ENCODE measurements around the gene POLD4. TPM values are rescaled to one million over a fixed set of nuclear protein-coding genes. Genes with fewer than 3 reads are reported as not detected.

The POLD4 gene
- total RNA-seq, 1 donor from 2014 or later, result 87.5 TPM

DNA sequence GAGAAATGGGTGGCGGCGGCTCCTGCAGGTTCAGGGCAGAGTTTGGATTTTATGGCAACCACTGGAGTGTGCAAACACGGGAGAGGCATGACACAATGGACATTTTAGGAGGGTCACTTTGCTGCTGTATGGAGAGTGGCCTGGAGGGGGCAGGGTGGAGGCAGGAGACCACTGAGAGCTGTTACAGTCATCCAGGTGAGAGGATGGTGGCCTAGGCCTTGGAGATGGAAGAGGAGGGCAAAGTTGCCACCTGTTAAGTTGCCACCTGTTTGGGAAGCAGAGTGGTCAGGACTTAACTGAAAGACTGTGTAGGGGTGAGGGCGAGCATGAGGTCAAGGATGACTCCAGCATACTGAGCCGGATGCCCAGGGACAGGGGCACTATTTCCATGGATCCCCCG lies 36.1 kb upstream of the POLD4 start:
- no peak for DNase-seq (ENCODE audit: low spot score)

DNA sequence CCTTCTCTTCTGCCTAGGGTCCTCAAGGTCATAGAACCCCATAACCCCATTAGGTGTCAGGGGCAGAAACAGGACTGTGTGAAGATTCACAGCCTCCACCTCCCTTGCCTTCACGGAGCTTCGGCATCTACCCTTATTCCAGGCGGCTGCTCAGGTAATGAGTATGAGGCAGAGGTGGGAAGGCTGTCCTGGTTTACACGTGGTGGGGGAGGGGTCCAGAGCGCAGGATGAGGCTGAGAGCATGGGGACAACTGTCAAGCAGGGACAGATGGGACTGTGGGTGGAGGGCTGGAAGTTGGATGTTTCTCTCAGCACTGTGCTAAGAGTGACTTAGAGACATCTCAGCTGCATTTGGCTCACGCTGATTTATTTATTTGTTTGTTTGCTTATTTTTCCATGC lies 34.2 kb upstream of the POLD4 start:
- no peak for DNase-seq (ENCODE audit: low spot score)

DNA sequence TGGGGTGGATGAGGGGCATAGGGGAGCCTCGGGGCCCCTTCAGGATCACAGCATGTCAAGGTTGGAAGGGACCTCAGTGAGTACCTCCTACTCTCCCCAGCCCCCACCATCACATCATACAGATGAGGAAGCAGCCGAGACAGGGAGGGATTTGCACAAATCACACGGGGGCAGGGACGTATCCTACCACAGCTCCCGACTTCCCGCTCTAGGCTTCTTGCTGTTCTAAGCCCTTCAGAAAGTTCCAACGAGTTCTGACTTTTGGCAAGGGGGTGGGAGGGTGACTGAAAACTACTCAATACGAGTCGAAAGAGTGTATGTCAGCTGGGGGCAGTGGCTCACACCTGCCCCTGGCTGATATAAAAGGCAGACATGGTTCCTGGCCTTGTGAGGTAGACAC lies 33.7 kb upstream of the POLD4 start:
- no peak for DNase-seq (ENCODE audit: low spot score)

DNA sequence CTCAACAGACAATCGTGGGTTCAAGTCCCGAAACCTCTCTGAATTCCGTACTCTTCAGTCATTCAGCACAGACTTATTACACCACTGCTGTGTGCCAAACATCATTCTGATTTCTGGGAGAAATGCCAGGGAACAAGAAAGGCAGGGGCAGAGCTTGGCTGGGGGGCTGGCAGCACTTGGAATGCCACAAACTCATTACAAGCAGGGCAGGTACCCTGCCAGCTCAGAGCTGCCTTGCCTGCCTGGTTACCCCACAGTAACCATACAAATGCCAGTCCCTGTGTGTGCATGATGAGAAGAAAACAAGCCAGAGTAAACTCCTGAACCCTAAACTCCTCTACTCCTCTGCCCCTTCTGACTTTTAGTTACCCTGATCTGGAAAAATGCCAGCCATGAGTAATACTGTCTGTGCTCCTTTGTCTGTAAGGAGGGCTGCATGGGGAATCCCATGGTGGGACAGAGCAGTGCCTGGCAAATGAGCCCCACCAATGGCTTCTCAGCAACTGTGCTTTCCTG lies 31.6 kb upstream of the POLD4 start:
- no peak for DNase-seq (ENCODE audit: low spot score)

GRCh38 chr11:67382276-67383136 lies 29.2 kb upstream of the POLD4 start:
- peak; percentile 86 for DNase-seq (ENCODE audit: low spot score)

DNA sequence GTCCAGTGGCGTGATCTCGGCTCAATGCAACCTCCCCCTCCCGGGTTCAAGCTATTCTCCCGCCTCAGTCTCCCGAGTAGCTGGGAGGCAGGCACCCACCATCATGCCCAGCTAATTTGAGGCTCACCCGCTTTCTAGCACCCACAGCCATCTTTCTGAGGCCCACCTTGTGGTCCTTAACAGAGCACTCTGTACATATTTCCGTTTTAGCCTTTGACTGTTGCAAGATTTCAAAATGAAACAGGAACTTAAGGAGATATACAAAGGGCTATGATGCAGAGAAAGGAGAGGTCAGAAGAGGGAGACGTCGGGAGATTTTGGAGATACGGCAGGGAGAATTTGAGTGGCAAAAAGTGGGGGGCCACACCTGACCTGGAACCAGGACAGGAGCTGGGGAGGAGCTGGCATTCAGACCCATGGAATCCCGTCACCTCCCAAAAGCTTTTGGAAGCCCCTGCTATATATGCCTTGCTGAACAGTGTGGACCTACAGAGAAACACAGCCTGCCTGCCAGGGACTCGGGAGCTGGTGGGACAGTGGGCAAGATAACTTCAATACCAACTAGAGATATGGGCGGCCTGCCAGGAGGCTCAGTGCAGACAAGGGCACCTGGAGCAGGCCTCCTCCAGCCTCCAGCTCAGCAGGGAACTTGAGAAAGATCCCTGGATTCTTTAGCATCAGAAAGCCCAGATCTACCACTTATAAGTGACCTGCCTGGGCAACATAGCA lies 28.1 kb upstream of the POLD4 start:
- DNase-seq (ENCODE audit: low spot score), result no peak

DNA sequence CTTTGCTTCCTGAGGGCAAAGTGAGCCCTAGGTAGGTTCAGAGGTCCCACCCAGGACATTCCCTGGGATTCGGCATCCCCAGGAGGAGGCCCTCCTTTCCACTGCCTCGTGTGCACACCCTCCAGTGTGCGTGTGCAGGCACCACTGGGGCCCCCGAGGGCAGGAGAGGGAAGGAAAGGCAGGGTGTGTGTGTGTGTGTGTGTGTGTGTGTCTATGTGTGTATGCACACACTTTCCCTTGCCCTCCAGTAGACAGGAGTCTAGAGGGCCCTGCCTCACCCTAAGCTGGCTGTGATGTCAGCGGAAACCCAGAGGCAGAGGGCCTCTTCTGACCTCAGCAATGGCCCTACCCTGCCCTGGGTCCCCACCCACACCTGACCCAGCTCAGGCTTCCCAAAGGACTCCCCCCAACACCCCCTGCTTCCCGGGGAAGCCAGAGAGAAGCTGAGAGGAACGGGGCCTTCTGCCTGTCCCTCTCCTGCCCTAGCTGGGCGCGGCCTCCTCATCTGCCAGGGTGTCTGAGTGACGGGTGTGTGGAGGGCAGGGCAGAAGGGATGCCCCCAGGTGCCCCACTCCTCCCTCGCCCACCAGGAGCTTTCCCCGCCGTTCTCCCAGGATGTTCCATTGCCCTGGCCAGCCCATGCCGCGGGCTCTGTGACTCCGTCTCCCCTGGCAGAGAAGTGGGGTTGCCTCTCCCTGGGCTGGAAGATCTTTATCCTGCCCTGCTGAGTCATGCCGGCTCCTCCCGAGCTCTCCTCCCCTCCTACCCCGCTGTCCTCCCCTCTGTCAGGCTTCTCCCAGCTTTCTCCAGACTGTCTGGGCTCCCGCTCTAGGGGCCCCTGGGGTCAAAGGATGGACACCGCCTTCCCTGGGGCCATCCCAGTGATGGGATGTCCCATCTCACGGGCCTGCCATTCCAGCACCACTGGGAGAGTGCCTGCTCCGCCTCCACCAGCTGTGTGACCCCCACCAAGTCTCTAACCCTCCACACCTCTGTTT lies 26.0 kb upstream of the POLD4 start:
- DNase-seq (ENCODE audit: low spot score), result no peak

- DNase-seq (ENCODE audit: low spot score), result no peak
Measured at GRCh38 chr11:67378544-67378943, 25.2 kb upstream of the POLD4 start.

GRCh38 chr11:67376873-67377808 lies 23.8 kb upstream of the POLD4 start:
- no peak for DNase-seq (ENCODE audit: low spot score)

DNA sequence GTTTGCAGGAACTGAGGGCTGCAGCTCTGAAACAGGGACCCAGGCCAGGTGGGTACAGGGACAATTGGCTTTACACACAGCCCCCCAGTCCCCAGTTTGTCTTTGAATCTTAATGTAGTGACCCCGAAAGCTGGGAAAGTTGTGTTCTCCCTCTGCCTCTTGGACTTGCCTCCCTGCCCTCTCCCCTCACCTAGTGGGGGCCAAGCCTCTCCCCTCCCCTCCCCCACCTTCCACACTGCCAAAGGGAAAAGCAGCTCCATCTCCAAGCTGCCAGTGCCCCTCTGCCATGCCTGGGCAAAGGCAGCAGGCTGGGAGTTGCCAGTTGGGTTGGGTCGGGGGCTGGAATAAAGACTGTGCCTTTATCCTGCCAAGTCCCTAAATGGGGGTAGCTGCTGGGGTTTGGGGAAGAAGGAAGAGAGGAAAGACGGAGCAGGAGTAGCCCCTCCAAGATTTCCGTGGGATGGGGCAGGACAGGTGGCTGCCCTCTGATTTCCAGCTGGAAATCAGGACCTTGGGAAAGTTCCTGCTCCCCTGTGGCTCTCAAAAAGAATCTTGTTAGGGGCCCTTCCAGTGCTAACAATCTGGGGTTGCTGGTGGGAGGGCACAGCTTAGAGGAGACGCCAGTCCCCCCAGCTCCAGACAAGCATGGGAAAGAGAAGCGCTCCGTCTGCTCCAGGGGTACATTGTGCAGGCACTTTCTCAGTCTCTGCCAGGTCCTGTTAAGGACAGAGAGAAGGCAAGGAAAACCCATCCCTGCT lies 22.9 kb upstream of the POLD4 start:
- DNase-seq (ENCODE audit: low spot score), result no peak

DNA sequence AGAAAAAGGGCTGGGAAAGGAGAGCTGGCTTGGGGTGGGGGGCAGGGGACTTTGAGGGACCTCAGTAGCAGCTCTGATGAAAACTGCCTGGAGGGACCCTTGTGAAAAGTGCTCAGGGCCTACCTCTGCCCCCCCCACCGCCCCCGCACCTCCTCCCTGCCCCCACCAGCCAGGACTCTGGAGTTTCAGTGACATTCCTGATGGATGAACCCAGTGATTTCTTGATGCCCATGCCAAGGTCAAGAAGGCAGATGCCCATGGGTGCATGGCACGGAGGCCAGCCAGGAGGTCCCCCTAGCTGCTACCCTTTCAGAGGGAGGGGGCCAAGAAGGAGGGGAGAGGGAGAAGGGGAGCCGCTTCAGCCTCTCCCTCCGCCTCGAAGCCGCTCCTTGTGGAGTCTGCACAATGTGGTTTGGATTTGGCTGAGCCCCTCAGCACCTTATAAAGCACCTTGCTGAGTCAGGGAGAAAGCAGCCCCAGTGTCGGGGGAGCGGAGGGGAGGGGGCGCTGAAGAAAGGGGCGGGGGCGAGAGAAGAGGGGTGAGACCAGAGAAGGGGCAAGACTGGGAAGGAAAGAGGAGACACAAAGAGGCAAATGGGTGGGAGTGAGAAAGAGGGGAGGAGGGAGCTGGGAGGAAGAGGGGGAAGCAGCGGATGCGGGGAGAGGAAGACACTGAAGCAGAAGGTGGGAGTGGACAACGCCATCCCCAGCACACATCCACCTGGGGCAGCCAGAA lies 22.1 kb upstream of the POLD4 start:
- no peak for DNase-seq (ENCODE audit: low spot score)

GRCh38 chr11:67374571-67375281 lies 21.4 kb upstream of the POLD4 start:
- DNase-seq (ENCODE audit: low spot score), result no peak

GRCh38 chr11:67373648-67374570 lies 20.6 kb upstream of the POLD4 start:
- DNase-seq (ENCODE audit: low spot score), result peak; percentile 81

GRCh38 chr11:67372993-67373647 lies 19.8 kb upstream of the POLD4 start, which contains the start of gene CLCF1:
Gene CLCF1 (minus strand): TSS chr11:67373598. CDS start chr11:67373539, 59 bp downstream.
- peak; percentile 59 for DNase-seq (ENCODE audit: low spot score)

DNA sequence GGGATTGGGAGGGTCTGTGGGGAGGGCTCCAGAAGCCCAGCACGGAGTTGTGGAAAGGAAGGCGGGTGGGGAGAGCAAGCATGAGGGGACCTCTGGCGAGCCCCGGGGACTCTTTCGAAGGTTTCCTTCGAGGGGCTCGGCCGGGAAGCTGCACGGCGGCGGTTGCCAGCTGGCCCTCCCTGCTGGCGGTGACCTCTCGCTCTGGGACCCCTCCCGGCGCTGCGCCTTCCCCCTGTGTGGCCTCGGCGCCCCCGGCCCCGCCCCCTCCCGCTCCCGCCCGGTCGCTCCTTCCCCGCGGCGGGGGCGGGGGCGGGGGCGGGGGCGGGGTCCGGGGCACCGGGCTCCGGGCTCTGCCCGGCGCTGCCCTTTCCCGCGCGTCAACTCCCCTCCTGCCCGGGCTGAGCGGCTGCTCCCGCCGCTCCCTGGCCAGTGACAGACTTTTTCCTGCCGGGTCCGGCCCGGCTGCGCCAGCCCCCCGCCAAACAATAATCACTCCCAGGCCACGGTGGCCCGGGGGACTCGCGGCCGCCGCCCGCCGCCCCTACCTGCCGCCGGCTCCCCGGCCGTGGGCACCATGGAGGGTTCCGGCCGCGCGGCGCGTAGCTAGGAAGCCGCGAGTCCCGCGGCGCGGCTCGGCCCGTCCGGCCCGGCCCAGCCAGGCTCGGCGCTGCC lies 19.1 kb upstream of the POLD4 start:
- no peak for DNase-seq (ENCODE audit: low spot score)

DNA sequence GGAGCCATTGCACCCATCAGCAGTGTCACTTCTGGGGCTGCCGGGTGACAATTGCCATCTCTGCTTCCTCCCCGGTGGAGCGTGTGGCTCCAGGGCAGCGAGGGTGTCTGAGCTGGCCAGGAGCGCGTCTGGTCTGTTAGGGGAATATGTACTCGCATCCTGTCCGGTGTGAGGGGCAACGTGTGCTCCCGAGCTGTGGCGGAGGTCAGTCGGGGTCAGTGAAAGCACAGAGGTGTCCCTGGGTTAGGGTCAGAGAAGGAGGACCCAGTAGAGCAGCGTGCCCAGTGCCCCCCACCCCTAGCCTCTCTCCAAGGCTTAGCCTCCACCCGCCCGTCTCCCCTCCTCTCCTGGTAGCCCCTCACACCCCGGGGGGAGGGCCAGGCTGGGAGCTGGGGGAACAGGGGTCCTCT lies 18.6 kb upstream of the POLD4 start:
- DNase-seq (ENCODE audit: low spot score), result no peak
